K562 (cell line): Measurements from ENCODE around the gene PNMA3. TPM values are rescaled to one million over a fixed set of nuclear protein-coding genes. Genes with fewer than 3 reads are reported as not detected.

Source experiments
- ATF7 ChIP-seq: fragments of 450-650 bp; IDR thresholded peaks from 2 replicates; pipeline ENCODE4 v1.7.1; 2014; ENCODE audit warnings: mild to moderate bottlenecking, moderate library complexity
- CAMTA2 ChIP-seq: fragments of 250-450 bp; sonication (Bioruptor Pico); conservative IDR thresholded peaks from 2 replicates; pipeline ENCODE4 v1.5.1; 2022
- CREB1 ChIP-seq, 2 experiments: sonication (generic) in 1 of 2; formaldehyde crosslinking in 1 of 2; IDR thresholded peaks; 2 replicates each; pipeline versions ENCODE4 v1.6.1 to v1.8.0; 2012 to 2022; ENCODE audit warnings: inconsistent platforms in 1 of 2, mild to moderate bottlenecking in 1 of 2, missing genetic modification reagents in 1 of 2, moderate library complexity in 1 of 2
- CXXC5 ChIP-seq: fragments of 250-450 bp; sonication (Bioruptor Pico); IDR thresholded peaks from 2 replicates; pipeline ENCODE4 v1.8.0; 2022; ENCODE audit warnings: inconsistent platforms, mild to moderate bottlenecking, moderate library complexity
- EWSR1 ChIP-seq: fragments of 450-650 bp; IDR thresholded peaks from 2 replicates; pipeline ENCODE4 v1.6.1; 2018; ENCODE audit warnings: borderline replicate concordance, mild to moderate bottlenecking, low read depth, moderate library complexity; ENCODE audit not compliant: partially characterized antibody
- LARP7 ChIP-seq: fragments of 450-650 bp; IDR thresholded peaks from 2 replicates; pipeline ENCODE4 v1.6.1; 2016
- MCM5 ChIP-seq: fragments of 450-650 bp; IDR thresholded peaks from 2 replicates; pipeline ENCODE4 v1.6.1; 2016; ENCODE audit warnings: low read depth
- RBFOX2 ChIP-seq: fragments of 200-400 bp; formaldehyde crosslinking; IDR thresholded peaks from 2 replicates; pipeline ENCODE4 v1.6.1; 2017; ENCODE audit warnings: low read depth, mild to moderate bottlenecking, low read length, moderate library complexity
- SMARCA4 ChIP-seq: fragments of 450-650 bp; IDR thresholded peaks from 2 replicates; pipeline ENCODE4 v1.6.1; 2016
- ZNF124 ChIP-seq: sonication (generic); formaldehyde crosslinking; IDR thresholded peaks from 2 replicates; pipeline ENCODE4 v1.8.1; 2022; ENCODE audit warnings: missing genetic modification reagents
- polyA plus RNA-seq, 8 experiments: library from polyadenylated mRNA; depleted of rRNA in 4 of 8; stranded (reverse) in 5 of 8; unstranded in 3 of 8; fragments of >200 nt; fragmentation: Nextera tagmentation in 2 of 8; fragmentation: Illumina TruSeq in 1 of 8; extraction: Ambion mirVana in 2 of 8; extraction: Trizol in 1 of 8; gene quantifications; 2 replicates each; pipeline versions ENCODE4 v1.2.1 to v1.2.3, GENCODE V29; 2011 to 2014; ENCODE audit warnings: inconsistent platforms in 1 of 8, missing spikeins in 1 of 8
- total RNA-seq, 7 experiments: library from RNA; depleted of rRNA in 6 of 7; stranded (reverse); fragments of >200 nt in 6 of 7; fragmentation: Illumina TruSeq in 2 of 7; extraction: Trizol in 2 of 7; gene quantifications; 2 replicates each; pipeline versions ENCODE4 v1.2.1 to v1.2.3, GENCODE V29; 2011 to 2021; ENCODE audit warnings: low replicate concordance in 1 of 7
- TF ChIP-seq, protein P1 (sequence below): IDR thresholded peaks from 2 replicates; pipeline ENCODE4 v1.6.1; 2012; ENCODE audit warnings: low read depth, low read length, improper control_type of control experiment, borderline replicate concordance
- TF ChIP-seq, protein P2 (sequence below): sonication (generic); formaldehyde crosslinking; IDR thresholded peaks from 2 replicates; pipeline ENCODE4 v1.9.0; 2022; ENCODE audit warnings: mild to moderate bottlenecking, missing genetic modification reagents
- TF ChIP-seq, protein P3 (sequence below), 2 experiments: IDR thresholded peaks; 2 replicates each; pipeline ENCODE4 v1.6.1; 2011; ENCODE audit warnings: borderline replicate concordance in 1 of 2, control low read depth in 1 of 2, low read depth in 1 of 2, low read length in 1 of 2, mild to moderate bottlenecking in 1 of 2, mixed read lengths in 1 of 2, moderate library complexity in 1 of 2; ENCODE audit not compliant: insufficient read depth in 1 of 2, insufficient read length in 1 of 2, poor library complexity in 1 of 2, severe bottlenecking in 1 of 2; ENCODE audit errors: extremely low read depth in 1 of 2
- TF ChIP-seq, protein P4 (sequence below): sonication (generic); formaldehyde crosslinking; IDR thresholded peaks from 2 replicates; pipeline ENCODE4 v1.8.1; 2023; ENCODE audit warnings: mild to moderate bottlenecking, missing genetic modification reagents
- TF ChIP-seq, protein P5 (sequence below): sonication (generic); formaldehyde crosslinking; IDR thresholded peaks from 2 replicates; pipeline ENCODE4 v1.8.0; 2022; ENCODE audit warnings: mild to moderate bottlenecking, low read depth, missing genetic modification reagents

PNMA3 gene
- total and polyA plus RNA-seq, 9 of the 15 experiments (the other 6 are each of a cell fraction or from before 2014, with no cell fraction given), result 0.01 to 1.5 (median 0.95) TPM; not detected in 1

DNA sequence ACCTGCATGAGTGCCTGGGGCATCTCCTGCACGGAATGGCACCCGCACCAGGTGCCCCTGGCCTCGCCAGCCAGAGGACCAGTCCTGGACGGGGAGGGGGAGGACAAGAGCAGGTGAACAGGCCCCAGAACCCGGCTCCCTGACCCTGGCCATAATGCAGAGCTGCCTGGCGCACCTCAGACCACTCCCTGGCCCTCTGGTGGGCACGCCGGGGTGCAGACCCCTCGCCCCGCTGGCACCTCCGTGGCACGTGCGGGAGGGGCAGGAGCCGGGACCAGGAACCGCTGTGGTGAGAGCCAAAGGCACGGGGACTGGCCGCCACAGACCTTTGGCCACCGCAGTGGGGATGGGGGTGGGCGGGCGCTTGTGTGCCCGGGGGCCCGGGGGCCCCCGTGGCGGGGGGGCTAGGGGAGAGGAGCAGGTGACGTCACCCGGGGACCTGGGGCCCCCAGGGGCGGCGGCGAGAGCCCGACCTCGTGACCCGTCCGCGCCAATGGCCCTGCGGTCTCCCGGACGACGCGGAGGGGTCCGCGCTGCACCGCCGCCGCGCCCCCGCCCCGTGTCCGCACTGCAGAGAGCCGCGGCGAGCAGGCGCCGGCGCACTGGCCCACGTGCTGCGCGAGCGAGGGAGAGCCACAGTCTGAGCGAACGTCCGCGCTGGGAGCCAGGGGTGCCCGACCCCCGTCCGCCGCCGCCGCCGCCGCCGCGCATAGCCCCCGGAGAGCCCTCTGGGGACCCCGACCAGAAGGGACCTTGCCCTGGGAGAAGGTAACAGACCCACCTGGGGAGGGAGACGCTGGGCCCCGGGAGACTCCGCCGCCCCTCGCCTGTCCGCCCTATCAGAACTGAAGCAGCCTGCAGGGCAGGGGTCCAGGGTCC lies at the start of gene PNMA3 (continued):
- TF ChIP-seq, protein P1, sequence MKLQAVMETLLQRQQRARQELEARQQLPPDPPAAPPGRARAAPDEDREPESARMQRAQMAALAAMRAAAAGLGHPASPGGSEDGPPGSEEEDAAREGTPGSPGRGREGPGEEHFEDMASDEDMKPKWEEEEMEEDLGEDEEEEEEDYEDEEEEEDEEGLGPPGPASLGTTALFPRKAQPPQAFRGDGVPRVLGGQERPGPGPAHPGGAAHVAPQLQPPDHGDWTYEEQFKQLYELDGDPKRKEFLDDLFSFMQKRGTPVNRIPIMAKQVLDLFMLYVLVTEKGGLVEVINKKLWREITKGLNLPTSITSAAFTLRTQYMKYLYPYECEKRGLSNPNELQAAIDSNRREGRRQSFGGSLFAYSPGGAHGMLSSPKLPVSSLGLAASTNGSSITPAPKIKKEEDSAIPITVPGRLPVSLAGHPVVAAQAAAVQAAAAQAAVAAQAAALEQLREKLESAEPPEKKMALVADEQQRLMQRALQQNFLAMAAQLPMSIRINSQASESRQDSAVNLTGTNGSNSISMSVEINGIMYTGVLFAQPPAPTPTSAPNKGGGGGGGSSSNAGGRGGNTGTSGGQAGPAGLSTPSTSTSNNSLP, result no peak
- TF ChIP-seq LARP7, result no peak
- TF ChIP-seq EWSR1, result no peak
- no peak for TF ChIP-seq MCM5
- no peak for TF ChIP-seq CAMTA2 (CRISPR knock-in tag)
- no peak for TF ChIP-seq ZNF124 (CRISPR knock-in tag)
- TF ChIP-seq, protein P2, sequence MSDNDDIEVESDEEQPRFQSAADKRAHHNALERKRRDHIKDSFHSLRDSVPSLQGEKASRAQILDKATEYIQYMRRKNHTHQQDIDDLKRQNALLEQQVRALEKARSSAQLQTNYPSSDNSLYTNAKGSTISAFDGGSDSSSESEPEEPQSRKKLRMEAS (CRISPR knock-in tag), result peak; percentile 43; the same call in 1 of the 2 replicates
- no peak for TF ChIP-seq SMARCA4
- TF ChIP-seq, protein P3, sequence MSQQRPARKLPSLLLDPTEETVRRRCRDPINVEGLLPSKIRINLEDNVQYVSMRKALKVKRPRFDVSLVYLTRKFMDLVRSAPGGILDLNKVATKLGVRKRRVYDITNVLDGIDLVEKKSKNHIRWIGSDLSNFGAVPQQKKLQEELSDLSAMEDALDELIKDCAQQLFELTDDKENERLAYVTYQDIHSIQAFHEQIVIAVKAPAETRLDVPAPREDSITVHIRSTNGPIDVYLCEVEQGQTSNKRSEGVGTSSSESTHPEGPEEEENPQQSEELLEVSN (IDR thresholded peaks at IDR 0.05; ENCODE audit: borderline replicate concordance in 1 of 2, extremely low read depth in 1 of 2, insufficient read depth in 1 of 2, insufficient read length in 1 of 2, low read depth in 1 of 2, low read length in 1 of 2, poor library complexity in 1 of 2, severe bottlenecking in 1 of 2), result peak; percentile 62 to 85
- TF ChIP-seq, protein P4, sequence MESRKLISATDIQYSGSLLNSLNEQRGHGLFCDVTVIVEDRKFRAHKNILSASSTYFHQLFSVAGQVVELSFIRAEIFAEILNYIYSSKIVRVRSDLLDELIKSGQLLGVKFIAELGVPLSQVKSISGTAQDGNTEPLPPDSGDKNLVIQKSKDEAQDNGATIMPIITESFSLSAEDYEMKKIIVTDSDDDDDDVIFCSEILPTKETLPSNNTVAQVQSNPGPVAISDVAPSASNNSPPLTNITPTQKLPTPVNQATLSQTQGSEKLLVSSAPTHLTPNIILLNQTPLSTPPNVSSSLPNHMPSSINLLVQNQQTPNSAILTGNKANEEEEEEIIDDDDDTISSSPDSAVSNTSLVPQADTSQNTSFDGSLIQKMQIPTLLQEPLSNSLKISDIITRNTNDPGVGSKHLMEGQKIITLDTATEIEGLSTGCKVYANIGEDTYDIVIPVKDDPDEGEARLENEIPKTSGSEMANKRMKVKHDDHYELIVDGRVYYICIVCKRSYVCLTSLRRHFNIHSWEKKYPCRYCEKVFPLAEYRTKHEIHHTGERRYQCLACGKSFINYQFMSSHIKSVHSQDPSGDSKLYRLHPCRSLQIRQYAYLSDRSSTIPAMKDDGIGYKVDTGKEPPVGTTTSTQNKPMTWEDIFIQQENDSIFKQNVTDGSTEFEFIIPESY, result 0 out of 2 replicates have a peak, but pooled peaks have one; percentile 11
- 0 out of 2 replicates have a peak, but pooled peaks have one; percentile 26 for TF ChIP-seq RBFOX2
- no peak for TF ChIP-seq CREB1 (IDR thresholded peaks at IDR 0.05)
- TF ChIP-seq CREB1 (CRISPR knock-in tag; IDR thresholded peaks at IDR 0.05), result no peak
- TF ChIP-seq, protein P5, sequence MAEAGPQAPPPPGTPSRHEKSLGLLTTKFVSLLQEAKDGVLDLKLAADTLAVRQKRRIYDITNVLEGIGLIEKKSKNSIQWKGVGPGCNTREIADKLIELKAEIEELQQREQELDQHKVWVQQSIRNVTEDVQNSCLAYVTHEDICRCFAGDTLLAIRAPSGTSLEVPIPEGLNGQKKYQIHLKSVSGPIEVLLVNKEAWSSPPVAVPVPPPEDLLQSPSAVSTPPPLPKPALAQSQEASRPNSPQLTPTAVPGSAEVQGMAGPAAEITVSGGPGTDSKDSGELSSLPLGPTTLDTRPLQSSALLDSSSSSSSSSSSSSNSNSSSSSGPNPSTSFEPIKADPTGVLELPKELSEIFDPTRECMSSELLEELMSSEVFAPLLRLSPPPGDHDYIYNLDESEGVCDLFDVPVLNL (CRISPR knock-in tag), result no peak
- 0 out of 2 replicates have a peak, but pooled peaks have one; percentile 22 for TF ChIP-seq ATF7
- TF ChIP-seq CXXC5, result peak; percentile 26; the same call in 1 of the 2 replicates
